HEK293 (cell line): ENCODE data around the gene DEFB125.

Experiments used
- PRDM4 ChIP-seq: fragments of 450-650 bp; formaldehyde crosslinking; IDR thresholded peaks from 2 replicates; pipeline ENCODE4 v1.5.1; 2017; ENCODE audit warnings: missing biosample characterization, missing genetic modification characterization
- ZNF174 ChIP-seq: fragments of 450-650 bp; formaldehyde crosslinking; IDR thresholded peaks from 2 replicates; pipeline ENCODE4 v1.5.0; 2017; ENCODE audit warnings: missing biosample characterization, mild to moderate bottlenecking, missing genetic modification characterization
- ZNF530 ChIP-seq: fragments of 450-650 bp; formaldehyde crosslinking; IDR thresholded peaks from 2 replicates; pipeline ENCODE4 v1.5.1; 2016; ENCODE audit warnings: low read depth, missing biosample characterization, missing genetic modification characterization
- ZNF768 ChIP-seq: fragments of 450-650 bp; formaldehyde crosslinking; IDR thresholded peaks from 2 replicates; pipeline ENCODE4 v1.5.1; 2018; ENCODE audit warnings: missing biosample characterization, mild to moderate bottlenecking, missing genetic modification characterization

GRCh38 chr20:79565-79964 is 7.9 kb upstream of the DEFB125 start:
- TF ChIP-seq PRDM4 (tag by site-specific recombination) (no peak), ZNF530 (no peak), ZNF768 (tag by site-specific recombination) (no peak), ZNF174 (tag by site-specific recombination) (no peak)
